Transverse colon (tissue), 3 donors: ENCODE data around the gene MT1H.

Experiments used
- CTCF ChIP-seq, 5 experiments: fragments of 200-600 bp in 3 of 5; fragments of 450-650 bp in 2 of 5; sonication (generic) in 3 of 5; IDR thresholded peaks; 1 replicate in 2 of 5; 2 replicates in 3 of 5; pipeline ENCODE4 v1.5.1; 2016 to 2017; ENCODE audit warnings: antibody characterized with exemption in 5 of 5, inconsistent platforms in 3 of 5, mild to moderate bottlenecking in 2 of 5, moderate library complexity in 1 of 5
- POLR2A ChIP-seq: fragments of 450-650 bp; IDR thresholded peaks from one replicate; pipeline ENCODE4 v1.6.1; 2016; ENCODE audit warnings: antibody characterized with exemption, mild to moderate bottlenecking, moderate library complexity

- TF ChIP-seq CTCF (IDR thresholded peaks at IDR 0.05) = no peak
- no peak for TF ChIP-seq POLR2A
Measured at GRCh38 chr16:56652600-56652999, 17.0 kb upstream of the MT1H start.
